Activated gamma-delta T cell (primary cell): ENCODE data around the gene OR52I2.

ENCODE experiments used
- DNase-seq: peaks from one replicate; lab custom pipeline; 2025; lab: John Stamatoyannopoulos, UW

OR52I2 gene

GRCh38 chr11:4607781-4608666, 26.5 kb downstream of the OR52I2 start, which contains the start of gene TRIM68:
Gene TRIM68 (minus strand): TSS chr11:4608231. CDS start chr11:4605504, 2,727 bp downstream.
- peak; percentile 92 for DNase-seq

- DNase-seq, result no peak
These were observed 28.9 kb downstream of the OR52I2 start for GRCh38 chr11:4610258-4610935.

GRCh38 chr11:4611986-4612385, 30.4 kb downstream of the OR52I2 start:
- DNase-seq, result no peak

GRCh38 chr11:4615856-4616444, 34.4 kb downstream of the OR52I2 start:
- no peak for DNase-seq

GRCh38 chr11:4619514-4619913, 38.0 kb downstream of the OR52I2 start:
- no peak for DNase-seq

- DNase-seq, result no peak
These were observed 44.9 kb downstream of the OR52I2 start for GRCh38 chr11:4626207-4627099.

- no peak for DNase-seq
These were observed 54.6 kb downstream of the OR52I2 start for GRCh38 chr11:4636136-4636535.

- no peak for DNase-seq
These were observed 55.6 kb downstream of the OR52I2 start, which contains the start of gene OR51D1 for GRCh38 chr11:4636962-4637661. Gene OR51D1 (plus strand): TSS chr11:4637477. CDS start chr11:4639791, 2,314 bp downstream.

- no peak for DNase-seq
These were observed 56.1 kb downstream of the OR52I2 start for GRCh38 chr11:4637662-4638047.

GRCh38 chr11:4639931-4640330, 58.4 kb downstream of the OR52I2 start:
- no peak for DNase-seq

- no peak for DNase-seq
These were observed 60.0 kb downstream of the OR52I2 start for GRCh38 chr11:4641501-4641900.

GRCh38 chr11:4642043-4642442, 60.5 kb downstream of the OR52I2 start:
- DNase-seq, result no peak
